WTC11 (cell line): ENCODE data around the gene TUB. TPM values are rescaled to one million over a fixed set of nuclear protein-coding genes. Genes with fewer than 3 reads are reported as not detected.

ENCODE experiments used
- ATAC-seq: fragments of 200-7000 bp; cut with Tn5 transposase; 2 replicates; pipeline ENCODE4 v1.10.0; 2021; ENCODE audit warnings: mild to moderate bottlenecking, moderate library complexity
- CTCF ChIA-PET: fragments of 300-600 bp; sonication (Branson Sonifier 250); formaldehyde crosslinking; loops from one replicate; lab custom pipeline; 2021; ENCODE audit warnings: antibody characterized with exemption; lab: Charles Lee
- POLR2A ChIA-PET: fragments of 350-600 bp; sonication (Branson Sonifier 250); formaldehyde crosslinking; loops from one replicate; lab custom pipeline; 2021; ENCODE audit warnings: antibody characterized with exemption; lab: Charles Lee
- DNase-seq: peaks from one replicate; pipeline ENCODE4 v3.0.0; 2021; ENCODE audit warnings: low spot score
- H3K27ac Mint-ChIP-seq: 2 replicates; pipeline ENCODE4 v1.8.0; 2021; ENCODE audit warnings: mixed read lengths
- H3K27me3 Mint-ChIP-seq: 2 replicates; pipeline ENCODE4 v1.8.0; 2021; ENCODE audit warnings: low read depth, mild to moderate bottlenecking, moderate library complexity, mixed read lengths
- H3K36me3 Mint-ChIP-seq: 2 replicates; pipeline ENCODE4 v1.8.0; 2021; ENCODE audit warnings: mixed read lengths
- H3K4me1 Mint-ChIP-seq: 2 replicates; pipeline ENCODE4 v1.8.0; 2022; ENCODE audit warnings: mixed read lengths
- H3K4me3 Mint-ChIP-seq: 2 replicates; pipeline ENCODE4 v1.8.0; 2021; ENCODE audit warnings: mild to moderate bottlenecking, moderate library complexity, mixed read lengths
- H3K9me3 Mint-ChIP-seq: 2 replicates; pipeline ENCODE4 v1.8.0; 2021; ENCODE audit warnings: mixed read lengths
- CREM ChIP-seq: sonication (generic); formaldehyde crosslinking; IDR thresholded peaks from 2 replicates; pipeline ENCODE4 v1.8.1; 2022; ENCODE audit warnings: mild to moderate bottlenecking, missing genetic modification reagents, moderate library complexity
- NFATC4 ChIP-seq: fragments of 250-450 bp; sonication (Bioruptor Pico); IDR thresholded peaks from 2 replicates; pipeline ENCODE4 v1.9.0; 2021; ENCODE audit warnings: mild to moderate bottlenecking
- ZBTB21 ChIP-seq: sonication (generic); formaldehyde crosslinking; IDR thresholded peaks from 2 replicates; pipeline ENCODE4 v1.8.1; 2023; ENCODE audit warnings: mild to moderate bottlenecking, missing genetic modification reagents, borderline replicate concordance
- ZNF396 ChIP-seq: fragments of 250-450 bp; sonication (Bioruptor Pico); IDR thresholded peaks from 2 replicates; pipeline ENCODE4 v1.8.0; 2021; ENCODE audit warnings: mild to moderate bottlenecking, moderate library complexity, borderline replicate concordance
- total RNA-seq: library from RNA; stranded (reverse); gene quantifications from 3 replicates; pipeline ENCODE4 v1.2.3, GENCODE V29; 2021
- TF ChIP-seq, protein P1 (sequence below): fragments of 250-450 bp; sonication (Bioruptor Pico); IDR thresholded peaks from 2 replicates; pipeline ENCODE4 v1.9.0; 2021; ENCODE audit warnings: mild to moderate bottlenecking
- TF ChIP-seq, protein P2 (sequence below): sonication (generic); formaldehyde crosslinking; IDR thresholded peaks from 2 replicates; pipeline ENCODE4 v1.8.1; 2023; ENCODE audit warnings: mild to moderate bottlenecking, missing genetic modification reagents
- TF ChIP-seq, protein P3 (sequence below): fragments of 200-600 bp; IDR thresholded peaks from 2 replicates; pipeline ENCODE4 v1.8.0; 2022; ENCODE audit warnings: antibody characterized with exemption
- TF ChIP-seq, protein P4 (sequence below): sonication (generic); formaldehyde crosslinking; IDR thresholded peaks from 2 replicates; pipeline ENCODE4 v1.8.0; 2023; ENCODE audit warnings: missing genetic modification reagents, mild to moderate bottlenecking, borderline replicate concordance
- TF ChIP-seq, protein P5 (sequence below): sonication (generic); formaldehyde crosslinking; IDR thresholded peaks from 2 replicates; pipeline ENCODE4 v1.8.1; 2023; ENCODE audit warnings: mild to moderate bottlenecking, missing genetic modification reagents, moderate library complexity
- TF ChIP-seq, protein P6 (sequence below): sonication (generic); formaldehyde crosslinking; IDR thresholded peaks from 2 replicates; pipeline ENCODE4 v1.8.0; 2023; ENCODE audit warnings: mild to moderate bottlenecking, missing genetic modification reagents
- TF ChIP-seq, protein P7 (sequence below): sonication (generic); formaldehyde crosslinking; IDR thresholded peaks from 2 replicates; pipeline ENCODE4 v1.8.1; 2023; ENCODE audit warnings: mild to moderate bottlenecking, missing genetic modification reagents, moderate library complexity
- TF ChIP-seq, protein P8 (sequence below): sonication (generic); formaldehyde crosslinking; conservative IDR thresholded peaks from 2 replicates; pipeline ENCODE4 v1.8.1; 2022; ENCODE audit warnings: mild to moderate bottlenecking, missing genetic modification reagents

The TUB gene
- total RNA-seq, 1 experiment from 2014 or later, result 32.1 TPM

DNA sequence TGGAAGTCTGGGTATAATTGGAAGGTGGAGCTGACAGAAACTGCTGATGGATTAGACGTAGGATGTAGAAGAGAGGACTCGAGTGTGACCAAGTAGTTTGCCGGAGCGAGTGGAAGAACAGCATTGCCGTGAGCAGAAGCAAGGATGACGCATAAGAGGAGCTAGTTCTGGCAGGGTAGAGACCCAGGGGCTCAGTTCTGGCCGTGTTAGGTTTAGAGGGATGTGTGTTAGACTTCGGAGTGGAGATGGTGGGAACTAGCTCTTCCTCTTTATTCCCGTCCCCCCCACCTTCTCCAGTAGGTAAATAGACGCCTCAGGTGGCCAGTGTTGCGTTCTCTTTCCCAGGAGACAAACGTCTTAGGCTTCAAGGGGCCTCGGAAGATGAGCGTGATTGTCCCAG, 19.1 kb downstream of the TUB start:
- CTCF ChIA-PET, result interaction anchor here (1.0 to 6.9 kb wide), 19 partner anchors 9 to 258 kb away, joined by 3 to 133 read pairs (median 16); partner anchors contain the start of genes EIF3F, RIC3 and TUB
- POLR2A ChIA-PET, result interaction anchor here (2.0 kb wide), 1 partner anchor 67 kb away, joined by 5 read pairs; no protein-coding TSS in a partner anchor
- Mint-ChIP-seq H3K27ac (no peak overlapping the region), H3K4me1 (no peaks in the 10 kb centered on the region)
- no peak for ATAC-seq
- TF ChIP-seq, protein P1, sequence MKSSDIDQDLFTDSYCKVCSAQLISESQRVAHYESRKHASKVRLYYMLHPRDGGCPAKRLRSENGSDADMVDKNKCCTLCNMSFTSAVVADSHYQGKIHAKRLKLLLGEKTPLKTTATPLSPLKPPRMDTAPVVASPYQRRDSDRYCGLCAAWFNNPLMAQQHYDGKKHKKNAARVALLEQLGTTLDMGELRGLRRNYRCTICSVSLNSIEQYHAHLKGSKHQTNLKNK (CRISPR knock-in tag), result no peak
- TF ChIP-seq, protein P2, sequence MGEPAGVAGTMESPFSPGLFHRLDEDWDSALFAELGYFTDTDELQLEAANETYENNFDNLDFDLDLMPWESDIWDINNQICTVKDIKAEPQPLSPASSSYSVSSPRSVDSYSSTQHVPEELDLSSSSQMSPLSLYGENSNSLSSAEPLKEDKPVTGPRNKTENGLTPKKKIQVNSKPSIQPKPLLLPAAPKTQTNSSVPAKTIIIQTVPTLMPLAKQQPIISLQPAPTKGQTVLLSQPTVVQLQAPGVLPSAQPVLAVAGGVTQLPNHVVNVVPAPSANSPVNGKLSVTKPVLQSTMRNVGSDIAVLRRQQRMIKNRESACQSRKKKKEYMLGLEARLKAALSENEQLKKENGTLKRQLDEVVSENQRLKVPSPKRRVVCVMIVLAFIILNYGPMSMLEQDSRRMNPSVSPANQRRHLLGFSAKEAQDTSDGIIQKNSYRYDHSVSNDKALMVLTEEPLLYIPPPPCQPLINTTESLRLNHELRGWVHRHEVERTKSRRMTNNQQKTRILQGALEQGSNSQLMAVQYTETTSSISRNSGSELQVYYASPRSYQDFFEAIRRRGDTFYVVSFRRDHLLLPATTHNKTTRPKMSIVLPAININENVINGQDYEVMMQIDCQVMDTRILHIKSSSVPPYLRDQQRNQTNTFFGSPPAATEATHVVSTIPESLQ (CRISPR knock-in tag), result no peak
- TF ChIP-seq, protein P3, sequence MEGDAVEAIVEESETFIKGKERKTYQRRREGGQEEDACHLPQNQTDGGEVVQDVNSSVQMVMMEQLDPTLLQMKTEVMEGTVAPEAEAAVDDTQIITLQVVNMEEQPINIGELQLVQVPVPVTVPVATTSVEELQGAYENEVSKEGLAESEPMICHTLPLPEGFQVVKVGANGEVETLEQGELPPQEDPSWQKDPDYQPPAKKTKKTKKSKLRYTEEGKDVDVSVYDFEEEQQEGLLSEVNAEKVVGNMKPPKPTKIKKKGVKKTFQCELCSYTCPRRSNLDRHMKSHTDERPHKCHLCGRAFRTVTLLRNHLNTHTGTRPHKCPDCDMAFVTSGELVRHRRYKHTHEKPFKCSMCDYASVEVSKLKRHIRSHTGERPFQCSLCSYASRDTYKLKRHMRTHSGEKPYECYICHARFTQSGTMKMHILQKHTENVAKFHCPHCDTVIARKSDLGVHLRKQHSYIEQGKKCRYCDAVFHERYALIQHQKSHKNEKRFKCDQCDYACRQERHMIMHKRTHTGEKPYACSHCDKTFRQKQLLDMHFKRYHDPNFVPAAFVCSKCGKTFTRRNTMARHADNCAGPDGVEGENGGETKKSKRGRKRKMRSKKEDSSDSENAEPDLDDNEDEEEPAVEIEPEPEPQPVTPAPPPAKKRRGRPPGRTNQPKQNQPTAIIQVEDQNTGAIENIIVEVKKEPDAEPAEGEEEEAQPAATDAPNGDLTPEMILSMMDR, result no peak
- no peak for TF ChIP-seq NFATC4
- TF ChIP-seq, protein P4, sequence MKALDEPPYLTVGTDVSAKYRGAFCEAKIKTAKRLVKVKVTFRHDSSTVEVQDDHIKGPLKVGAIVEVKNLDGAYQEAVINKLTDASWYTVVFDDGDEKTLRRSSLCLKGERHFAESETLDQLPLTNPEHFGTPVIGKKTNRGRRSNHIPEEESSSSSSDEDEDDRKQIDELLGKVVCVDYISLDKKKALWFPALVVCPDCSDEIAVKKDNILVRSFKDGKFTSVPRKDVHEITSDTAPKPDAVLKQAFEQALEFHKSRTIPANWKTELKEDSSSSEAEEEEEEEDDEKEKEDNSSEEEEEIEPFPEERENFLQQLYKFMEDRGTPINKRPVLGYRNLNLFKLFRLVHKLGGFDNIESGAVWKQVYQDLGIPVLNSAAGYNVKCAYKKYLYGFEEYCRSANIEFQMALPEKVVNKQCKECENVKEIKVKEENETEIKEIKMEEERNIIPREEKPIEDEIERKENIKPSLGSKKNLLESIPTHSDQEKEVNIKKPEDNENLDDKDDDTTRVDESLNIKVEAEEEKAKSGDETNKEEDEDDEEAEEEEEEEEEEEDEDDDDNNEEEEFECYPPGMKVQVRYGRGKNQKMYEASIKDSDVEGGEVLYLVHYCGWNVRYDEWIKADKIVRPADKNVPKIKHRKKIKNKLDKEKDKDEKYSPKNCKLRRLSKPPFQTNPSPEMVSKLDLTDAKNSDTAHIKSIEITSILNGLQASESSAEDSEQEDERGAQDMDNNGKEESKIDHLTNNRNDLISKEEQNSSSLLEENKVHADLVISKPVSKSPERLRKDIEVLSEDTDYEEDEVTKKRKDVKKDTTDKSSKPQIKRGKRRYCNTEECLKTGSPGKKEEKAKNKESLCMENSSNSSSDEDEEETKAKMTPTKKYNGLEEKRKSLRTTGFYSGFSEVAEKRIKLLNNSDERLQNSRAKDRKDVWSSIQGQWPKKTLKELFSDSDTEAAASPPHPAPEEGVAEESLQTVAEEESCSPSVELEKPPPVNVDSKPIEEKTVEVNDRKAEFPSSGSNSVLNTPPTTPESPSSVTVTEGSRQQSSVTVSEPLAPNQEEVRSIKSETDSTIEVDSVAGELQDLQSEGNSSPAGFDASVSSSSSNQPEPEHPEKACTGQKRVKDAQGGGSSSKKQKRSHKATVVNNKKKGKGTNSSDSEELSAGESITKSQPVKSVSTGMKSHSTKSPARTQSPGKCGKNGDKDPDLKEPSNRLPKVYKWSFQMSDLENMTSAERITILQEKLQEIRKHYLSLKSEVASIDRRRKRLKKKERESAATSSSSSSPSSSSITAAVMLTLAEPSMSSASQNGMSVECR (CRISPR knock-in tag), result no peak
- TF ChIP-seq, protein P5, sequence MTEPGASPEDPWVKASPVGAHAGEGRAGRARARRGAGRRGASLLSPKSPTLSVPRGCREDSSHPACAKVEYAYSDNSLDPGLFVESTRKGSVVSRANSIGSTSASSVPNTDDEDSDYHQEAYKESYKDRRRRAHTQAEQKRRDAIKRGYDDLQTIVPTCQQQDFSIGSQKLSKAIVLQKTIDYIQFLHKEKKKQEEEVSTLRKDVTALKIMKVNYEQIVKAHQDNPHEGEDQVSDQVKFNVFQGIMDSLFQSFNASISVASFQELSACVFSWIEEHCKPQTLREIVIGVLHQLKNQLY (CRISPR knock-in tag), result no peak
- TF ChIP-seq, protein P6, sequence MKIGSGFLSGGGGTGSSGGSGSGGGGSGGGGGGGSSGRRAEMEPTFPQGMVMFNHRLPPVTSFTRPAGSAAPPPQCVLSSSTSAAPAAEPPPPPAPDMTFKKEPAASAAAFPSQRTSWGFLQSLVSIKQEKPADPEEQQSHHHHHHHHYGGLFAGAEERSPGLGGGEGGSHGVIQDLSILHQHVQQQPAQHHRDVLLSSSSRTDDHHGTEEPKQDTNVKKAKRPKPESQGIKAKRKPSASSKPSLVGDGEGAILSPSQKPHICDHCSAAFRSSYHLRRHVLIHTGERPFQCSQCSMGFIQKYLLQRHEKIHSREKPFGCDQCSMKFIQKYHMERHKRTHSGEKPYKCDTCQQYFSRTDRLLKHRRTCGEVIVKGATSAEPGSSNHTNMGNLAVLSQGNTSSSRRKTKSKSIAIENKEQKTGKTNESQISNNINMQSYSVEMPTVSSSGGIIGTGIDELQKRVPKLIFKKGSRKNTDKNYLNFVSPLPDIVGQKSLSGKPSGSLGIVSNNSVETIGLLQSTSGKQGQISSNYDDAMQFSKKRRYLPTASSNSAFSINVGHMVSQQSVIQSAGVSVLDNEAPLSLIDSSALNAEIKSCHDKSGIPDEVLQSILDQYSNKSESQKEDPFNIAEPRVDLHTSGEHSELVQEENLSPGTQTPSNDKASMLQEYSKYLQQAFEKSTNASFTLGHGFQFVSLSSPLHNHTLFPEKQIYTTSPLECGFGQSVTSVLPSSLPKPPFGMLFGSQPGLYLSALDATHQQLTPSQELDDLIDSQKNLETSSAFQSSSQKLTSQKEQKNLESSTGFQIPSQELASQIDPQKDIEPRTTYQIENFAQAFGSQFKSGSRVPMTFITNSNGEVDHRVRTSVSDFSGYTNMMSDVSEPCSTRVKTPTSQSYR (CRISPR knock-in tag), result no peak
- no peak for TF ChIP-seq ZBTB21
- TF ChIP-seq, all 79 proteins: peak for 0
- Mint-ChIP-seq H3K36me3 (peaks cover 30% of the 10 kb centered on the region), H3K9me3 (no peaks in the 10 kb centered on the region), H3K27me3 (no peaks in the 10 kb centered on the region), H3K4me3 (no peak overlapping the region)
- DNase-seq, result no peak

DNA sequence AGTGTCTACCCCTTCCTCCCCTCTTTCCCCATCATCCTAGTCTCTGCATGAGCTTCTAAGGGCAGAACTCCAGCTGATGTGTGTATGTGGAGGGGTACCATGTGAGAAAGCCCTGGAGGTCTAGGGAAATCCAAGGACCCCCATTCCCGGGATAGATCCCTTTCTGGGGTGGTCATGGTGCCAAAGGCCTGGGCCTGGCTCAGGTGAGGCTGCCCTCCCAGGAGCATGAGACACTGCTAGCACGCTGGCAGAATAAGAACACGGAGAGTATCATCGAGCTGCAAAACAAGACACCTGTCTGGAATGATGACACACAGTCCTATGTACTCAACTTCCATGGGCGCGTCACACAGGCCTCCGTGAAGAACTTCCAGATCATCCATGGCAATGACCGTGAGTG, 19.6 kb downstream of the TUB start:
- DNase-seq, result no peak
- H3K4me1 Mint-ChIP-seq, result no peaks in the 10 kb centered on the region
- H3K4me3 Mint-ChIP-seq, result no peak overlapping the region
- CTCF ChIA-PET, result interaction anchor here (1.0 to 6.9 kb wide), 10 partner anchors 9 to 114 kb away, joined by 3 to 133 read pairs (median 24); partner anchors contain the start of genes EIF3F and RIC3
- no peak overlapping the region for H3K27ac Mint-ChIP-seq
- H3K9me3 Mint-ChIP-seq, result no peaks in the 10 kb centered on the region
- TF ChIP-seq ZNF396 (CRISPR knock-in tag) (no peak), CREM (CRISPR knock-in tag) (no peak)
- TF ChIP-seq, protein P7, sequence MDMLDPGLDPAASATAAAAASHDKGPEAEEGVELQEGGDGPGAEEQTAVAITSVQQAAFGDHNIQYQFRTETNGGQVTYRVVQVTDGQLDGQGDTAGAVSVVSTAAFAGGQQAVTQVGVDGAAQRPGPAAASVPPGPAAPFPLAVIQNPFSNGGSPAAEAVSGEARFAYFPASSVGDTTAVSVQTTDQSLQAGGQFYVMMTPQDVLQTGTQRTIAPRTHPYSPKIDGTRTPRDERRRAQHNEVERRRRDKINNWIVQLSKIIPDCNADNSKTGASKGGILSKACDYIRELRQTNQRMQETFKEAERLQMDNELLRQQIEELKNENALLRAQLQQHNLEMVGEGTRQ (CRISPR knock-in tag), result no peak
- TF ChIP-seq, protein P8, sequence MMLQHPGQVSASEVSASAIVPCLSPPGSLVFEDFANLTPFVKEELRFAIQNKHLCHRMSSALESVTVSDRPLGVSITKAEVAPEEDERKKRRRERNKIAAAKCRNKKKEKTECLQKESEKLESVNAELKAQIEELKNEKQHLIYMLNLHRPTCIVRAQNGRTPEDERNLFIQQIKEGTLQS, result no peak
- TF ChIP-seq, all 79 proteins: peak for 0
- Mint-ChIP-seq H3K36me3 (peaks cover 33% of the 10 kb centered on the region), H3K27me3 (no peaks in the 10 kb centered on the region)
- POLR2A ChIA-PET, result no interaction called here
- no peak for ATAC-seq
